Uterus (tissue), 2 donors: Measurements from ENCODE around the gene CEP112.

Experiments
- POLR2A ChIP-seq, 2 donors: fragments of 450-650 bp; IDR thresholded peaks; one replicate each; pipeline ENCODE4 v1.6.1; 2016; ENCODE audit warnings: antibody characterized with exemption in 2 of 2, mild to moderate bottlenecking in 1 of 2, moderate library complexity in 1 of 2
- TF ChIP-seq, protein P1 (sequence below), 4 experiments: fragments of 200-600 bp in 2 of 4; fragments of 450-650 bp in 2 of 4; sonication (generic) in 2 of 4; IDR thresholded peaks; one replicate each; pipeline ENCODE4 v1.5.1; 2016 to 2019; ENCODE audit warnings: antibody characterized with exemption in 4 of 4, mild to moderate bottlenecking in 2 of 4, moderate library complexity in 1 of 4

GRCh38 chr17:65707780-65708179 lies 484.2 kb downstream of the CEP112 start:
- TF ChIP-seq, protein P1, sequence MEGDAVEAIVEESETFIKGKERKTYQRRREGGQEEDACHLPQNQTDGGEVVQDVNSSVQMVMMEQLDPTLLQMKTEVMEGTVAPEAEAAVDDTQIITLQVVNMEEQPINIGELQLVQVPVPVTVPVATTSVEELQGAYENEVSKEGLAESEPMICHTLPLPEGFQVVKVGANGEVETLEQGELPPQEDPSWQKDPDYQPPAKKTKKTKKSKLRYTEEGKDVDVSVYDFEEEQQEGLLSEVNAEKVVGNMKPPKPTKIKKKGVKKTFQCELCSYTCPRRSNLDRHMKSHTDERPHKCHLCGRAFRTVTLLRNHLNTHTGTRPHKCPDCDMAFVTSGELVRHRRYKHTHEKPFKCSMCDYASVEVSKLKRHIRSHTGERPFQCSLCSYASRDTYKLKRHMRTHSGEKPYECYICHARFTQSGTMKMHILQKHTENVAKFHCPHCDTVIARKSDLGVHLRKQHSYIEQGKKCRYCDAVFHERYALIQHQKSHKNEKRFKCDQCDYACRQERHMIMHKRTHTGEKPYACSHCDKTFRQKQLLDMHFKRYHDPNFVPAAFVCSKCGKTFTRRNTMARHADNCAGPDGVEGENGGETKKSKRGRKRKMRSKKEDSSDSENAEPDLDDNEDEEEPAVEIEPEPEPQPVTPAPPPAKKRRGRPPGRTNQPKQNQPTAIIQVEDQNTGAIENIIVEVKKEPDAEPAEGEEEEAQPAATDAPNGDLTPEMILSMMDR (IDR thresholded peaks at IDR 0.05): no peak
- no peak for TF ChIP-seq POLR2A (IDR thresholded peaks at IDR 0.05)
